Caco-2 (cell line): ENCODE data around the gene SPTY2D1. TPM values are rescaled to one million over a fixed set of nuclear protein-coding genes. Genes with fewer than 3 reads are reported as not detected.
"Not testable (repeated sequence)": the region's sequence is repeated elsewhere in the genome, so short reads cannot be mapped to it uniquely, and the experiment has no call there.

Experiments used
- BruUV-seq: library from RNA; stranded (reverse); fragments of 400-500 nt; replicated peaks from 2 replicates; lab custom pipeline; 2021; lab: Mats Ljungman, UMichigan
- CTCF ChIA-PET: fragments of 300-600 bp; sonication (Branson Sonifier 250); formaldehyde crosslinking; loops from one replicate; lab custom pipeline; 2022; ENCODE audit warnings: antibody characterized with exemption; lab: Charles Lee
- POLR2A ChIA-PET: fragments of 300-600 bp; sonication (Branson Sonifier 250); formaldehyde crosslinking; loops from one replicate; lab custom pipeline; 2022; ENCODE audit warnings: antibody characterized with exemption; lab: Charles Lee
- DNase-seq, 2 experiments: peaks; one replicate each; pipeline versions ENCODE4 v3.0.0 to v3.0.0-alpha.2; 2020 to 2022
- H3K27me3 ChIP-seq: replicated peaks from 2 replicates; pipeline ENCODE4 v1.6.0; 2011; ENCODE audit warnings: low read length; ENCODE audit not compliant: control insufficient read depth, insufficient read depth
- H3K36me3 ChIP-seq: 2 replicates; pipeline ENCODE4 v1.5.1; 2011; ENCODE audit warnings: low read length; ENCODE audit not compliant: control insufficient read depth, insufficient read depth
- H3K4me1 ChIP-seq: fragments of 250-450 bp; sonication (Bioruptor Pico); 2 replicates; pipeline ENCODE4 v1.5.1; 2020; ENCODE audit warnings: mild to moderate bottlenecking
- H3K4me3 ChIP-seq: 2 replicates; pipeline ENCODE4 v1.5.1; 2011; ENCODE audit warnings: low read depth, mild to moderate bottlenecking, control low read depth, low read length
- H3K9me3 ChIP-seq: fragments of 250-450 bp; sonication (Bioruptor Pico); 2 replicates; pipeline ENCODE4 v1.5.1; 2020; ENCODE audit warnings: mild to moderate bottlenecking, moderate library complexity
- H3K27ac Mint-ChIP-seq: one replicate; pipeline ENCODE4 v1.8.0; 2022; ENCODE audit warnings: mixed read lengths; ENCODE audit not compliant: unreplicated experiment
- H3K27me3 Mint-ChIP-seq: one replicate; pipeline ENCODE4 v1.8.0; 2022; ENCODE audit warnings: mixed read lengths; ENCODE audit not compliant: insufficient read depth, unreplicated experiment
- H3K36me3 Mint-ChIP-seq: one replicate; pipeline ENCODE4 v1.8.0; 2022; ENCODE audit warnings: mild to moderate bottlenecking, mixed read lengths; ENCODE audit not compliant: insufficient read depth, unreplicated experiment
- H3K4me1 Mint-ChIP-seq: one replicate; pipeline ENCODE4 v1.8.0; 2022; ENCODE audit warnings: low read depth, mixed read lengths; ENCODE audit not compliant: unreplicated experiment
- H3K4me3 Mint-ChIP-seq: one replicate; pipeline ENCODE4 v1.8.0; 2022; ENCODE audit warnings: mild to moderate bottlenecking, moderate library complexity, mixed read lengths; ENCODE audit not compliant: unreplicated experiment
- H3K9me3 Mint-ChIP-seq: one replicate; pipeline ENCODE4 v1.8.0; 2022; ENCODE audit warnings: mixed read lengths; ENCODE audit not compliant: unreplicated experiment
- CTCF ChIP-seq, 2 experiments: fragments of 200-600 bp in 1 of 2; IDR thresholded peaks; 1 replicate in 1 of 2; 2 replicates in 1 of 2; pipeline versions ENCODE4 v1.5.1 to v1.8.0; 2011 to 2022; ENCODE audit warnings: antibody characterized with exemption in 1 of 2, control low read depth in 1 of 2, inconsistent platforms in 1 of 2, low read depth in 1 of 2, low read length in 1 of 2, mild to moderate bottlenecking in 1 of 2, moderate library complexity in 1 of 2; ENCODE audit not compliant: insufficient read depth in 1 of 2, severe bottlenecking in 1 of 2, unreplicated experiment in 1 of 2
- intact Hi-C: fragments of 100-400 bp; cut with micrococcal nuclease; formaldehyde crosslinking; loops from one replicate; pipeline ENCODE4 v1.10.0; 2022; ENCODE audit not compliant: unreplicated experiment
- total RNA-seq: library from RNA; stranded (reverse); gene quantifications from 2 replicates; pipeline ENCODE4 v1.2.3, GENCODE V29; 2022

The SPTY2D1 gene
- total RNA-seq, 1 experiment from 2014 or later: 24.6 TPM

DNA sequence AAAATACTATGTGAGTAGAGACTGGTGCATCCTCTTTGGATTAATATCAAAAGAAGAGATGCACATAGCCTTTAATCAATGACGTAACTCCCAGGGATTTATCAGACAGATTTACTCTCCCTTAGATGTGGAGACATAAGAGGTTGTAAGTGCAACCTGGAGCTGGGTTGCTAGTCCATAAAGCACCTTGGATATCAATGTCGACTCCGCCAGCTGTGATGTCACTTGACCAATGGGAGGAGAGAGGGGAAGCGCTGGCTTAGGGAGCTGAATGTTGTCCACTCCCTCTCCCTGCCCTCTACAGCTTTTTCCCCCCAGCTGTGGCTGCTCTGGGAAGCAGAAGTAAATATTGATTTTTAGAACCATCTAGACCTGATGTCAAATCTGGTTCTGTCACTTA is 35.6 kb upstream of the SPTY2D1 start:
- no peak overlapping the region for H3K4me3 Mint-ChIP-seq

GRCh38 chr11:18669219-18669596 is 35.1 kb upstream of the SPTY2D1 start:
- no TSS peak for BruUV-seq
- no peak for TF ChIP-seq CTCF (IDR thresholded peaks at IDR 0.05; ENCODE audit: insufficient read depth in 1 of 2, low read depth in 1 of 2, low read length in 1 of 2, severe bottlenecking in 1 of 2, unreplicated experiment in 1 of 2)
- intact Hi-C loops: no loop called here
- CTCF ChIA-PET: no interaction called here
- DNase-seq: no peak
- no peak overlapping the region for H3K4me3 ChIP-seq
- Mint-ChIP-seq H3K27me3 (no peaks in the 10 kb centered on the region), H3K4me3 (no peak overlapping the region), H3K4me1 (peaks cover 6% of the 10 kb centered on the region), H3K36me3 (no peaks in the 10 kb centered on the region), H3K27ac (no peak overlapping the region), H3K9me3 (no peaks in the 10 kb centered on the region)
- H3K4me1 ChIP-seq: no peaks in the 10 kb centered on the region
- H3K27me3 ChIP-seq: no peaks in the 10 kb centered on the region
- no peaks in the 10 kb centered on the region for H3K36me3 ChIP-seq
- H3K9me3 ChIP-seq: no peaks in the 10 kb centered on the region
- POLR2A ChIA-PET: no interaction called here

More for the DNA sequence above, 35.6 kb upstream of the SPTY2D1 start:
- intact Hi-C loops: no loop called here
- Histone ChIP-seq H3K27me3 (no peaks in the 10 kb centered on the region), H3K9me3 (no peaks in the 10 kb centered on the region), H3K4me3 (no peak overlapping the region), H3K36me3 (no peaks in the 10 kb centered on the region), H3K4me1 (no peaks in the 10 kb centered on the region)
- no peak for TF ChIP-seq CTCF (IDR thresholded peaks at IDR 0.05; ENCODE audit: insufficient read depth in 1 of 2, low read depth in 1 of 2, low read length in 1 of 2, severe bottlenecking in 1 of 2, unreplicated experiment in 1 of 2)
- no peak for DNase-seq
- BruUV-seq: no TSS peak
- Mint-ChIP-seq H3K27ac (no peak overlapping the region), H3K36me3 (no peaks in the 10 kb centered on the region), H3K27me3 (no peaks in the 10 kb centered on the region), H3K4me1 (peaks cover 6% of the 10 kb centered on the region), H3K9me3 (no peaks in the 10 kb centered on the region)
- ChIA-PET CTCF (no interaction called here), POLR2A (no interaction called here)

DNA sequence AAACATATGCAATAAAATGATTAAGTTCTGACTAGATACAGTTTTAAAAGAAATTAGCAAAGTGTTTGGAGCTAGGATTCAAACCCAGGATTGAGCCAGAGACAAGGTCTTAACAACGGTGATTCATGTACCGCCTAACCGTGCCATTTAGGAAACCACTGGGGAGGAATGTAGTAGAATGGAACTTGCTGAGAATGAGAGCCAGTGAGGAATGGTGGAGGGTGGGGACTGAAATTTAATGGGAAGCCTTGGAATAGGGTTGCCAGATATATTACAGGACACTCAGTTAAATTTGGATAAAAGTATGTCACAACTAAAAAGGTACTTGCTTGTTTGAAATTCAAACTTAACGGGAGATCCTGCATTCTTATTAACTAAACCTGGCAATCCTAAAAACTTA is 34.0 kb upstream of the SPTY2D1 start:
- Histone ChIP-seq H3K9me3 (no peaks in the 10 kb centered on the region), H3K4me1 (no peaks in the 10 kb centered on the region), H3K27me3 (no peaks in the 10 kb centered on the region), H3K4me3 (no peak overlapping the region), H3K36me3 (no peaks in the 10 kb centered on the region)
- no peaks in the 10 kb centered on the region for H3K9me3 Mint-ChIP-seq
- DNase-seq: no peak
- POLR2A ChIA-PET: no interaction called here
- CTCF ChIA-PET: no interaction called here
- TF ChIP-seq CTCF (IDR thresholded peaks at IDR 0.05; ENCODE audit: insufficient read depth in 1 of 2, low read depth in 1 of 2, low read length in 1 of 2, severe bottlenecking in 1 of 2, unreplicated experiment in 1 of 2): no peak
- H3K27ac Mint-ChIP-seq: no peak overlapping the region
- intact Hi-C loops: no loop called here
- H3K27me3 Mint-ChIP-seq: no peaks in the 10 kb centered on the region
- no TSS peak for BruUV-seq
- H3K4me3 Mint-ChIP-seq: no peak overlapping the region
- no peaks in the 10 kb centered on the region for H3K36me3 Mint-ChIP-seq
- H3K4me1 Mint-ChIP-seq: peaks cover 6% of the 10 kb centered on the region

GRCh38 chr11:18665353-18665872 is 31.3 kb upstream of the SPTY2D1 start:
- H3K9me3 Mint-ChIP-seq, H3K36me3 Mint-ChIP-seq, BruUV-seq: not testable (repeated sequence)

More at GRCh38 chr11:18665353-18665872, 31.3 kb upstream of the SPTY2D1 start:
- H3K4me3 Mint-ChIP-seq, DNase-seq, H3K27ac Mint-ChIP-seq, intact Hi-C loops, H3K36me3 ChIP-seq, H3K27me3 Mint-ChIP-seq, CTCF ChIA-PET, H3K4me1 Mint-ChIP-seq, H3K4me3 ChIP-seq, H3K4me1 ChIP-seq, H3K27me3 ChIP-seq, H3K9me3 ChIP-seq: not testable (repeated sequence)
- POLR2A ChIA-PET: interaction anchor here (0.7 kb wide), 1 partner anchor 86 kb away, joined by 3 read pairs; no protein-coding TSS in a partner anchor
